Ureter (tissue), 1 donor: ENCODE measurements around the gene SCYL3. TPM values are rescaled to one million over a fixed set of nuclear protein-coding genes. Genes with fewer than 3 reads are reported as not detected.
"Not testable (repeated sequence)": the region's sequence is repeated elsewhere in the genome, so short reads cannot be mapped to it uniquely, and the experiment has no call there.

ENCODE experiments used
- DNase-seq: peaks from one replicate; pipeline ENCODE4 v3.0.0-alpha.2; 2020; ENCODE audit warnings: low spot score
- total RNA-seq: library from RNA; stranded (reverse); gene quantifications from one replicate; pipeline ENCODE4 v1.2.4, GENCODE V29; 2023
- donor health status: DM: yes; HTN: yes; CAD: no.

Gene SCYL3
- total RNA-seq, 1 donor from 2014 or later, result 21.2 TPM

- no peak for DNase-seq
Observed at GRCh38 chr1:169821500-169821899, 72.2 kb downstream of the SCYL3 start.

DNA sequence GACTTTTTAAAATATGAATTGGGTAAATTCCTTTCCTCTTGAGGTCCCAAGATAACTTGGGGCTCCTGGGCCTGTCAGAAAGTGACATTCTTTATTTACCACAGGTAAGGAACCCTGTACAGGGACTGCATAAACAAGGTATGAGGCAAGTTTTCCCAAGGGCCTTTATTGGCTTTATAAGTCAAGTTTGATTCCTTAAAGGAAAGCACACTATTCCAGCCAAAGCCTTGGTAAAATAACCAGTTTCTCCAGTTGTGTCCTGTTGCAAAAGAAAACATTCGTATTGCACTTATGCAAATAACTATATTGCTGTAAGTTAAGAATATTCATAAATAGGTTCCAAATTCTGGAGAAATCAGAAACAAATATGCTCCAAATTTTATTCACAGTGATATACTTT, 77.1 kb downstream of the SCYL3 start:
- DNase-seq, result no peak

DNA sequence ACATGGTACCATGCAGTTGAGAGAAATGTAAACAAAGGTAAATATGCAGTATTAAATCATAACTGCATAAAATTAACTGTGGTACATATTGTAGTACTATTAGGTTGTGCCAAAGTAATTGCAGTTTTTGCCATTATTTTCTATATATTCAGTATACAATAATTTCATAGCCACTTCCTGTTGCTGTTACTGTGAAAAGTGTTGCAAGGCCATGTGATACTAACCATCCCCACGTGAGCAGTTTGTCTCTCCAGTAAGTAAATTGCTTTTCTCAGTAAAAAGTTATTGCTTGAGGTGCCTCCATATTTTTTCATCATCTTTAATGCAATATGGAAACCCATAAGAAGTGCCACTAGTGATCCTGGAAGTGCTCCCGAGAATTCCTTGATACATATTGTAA, 79.4 kb downstream of the SCYL3 start:
- no peak for DNase-seq

DNA sequence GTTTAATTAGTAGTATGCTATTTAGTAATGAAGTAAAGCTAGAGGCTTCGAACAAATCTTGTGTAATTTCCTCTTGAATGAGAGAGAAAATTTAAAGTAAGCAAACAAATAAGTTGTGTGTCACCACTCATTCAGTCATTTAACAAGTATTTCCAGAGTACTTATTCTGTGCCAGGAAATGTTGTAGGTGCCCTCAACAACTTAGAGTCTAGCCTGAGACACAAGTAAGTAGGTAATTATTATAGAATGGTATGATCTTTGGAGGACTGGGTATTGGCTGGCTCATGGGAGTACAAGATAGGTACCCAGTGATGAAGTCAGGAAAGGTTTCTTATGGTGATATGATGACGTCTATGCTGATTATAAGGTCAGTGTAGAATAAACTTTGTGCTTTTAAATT, 81.6 kb downstream of the SCYL3 start:
- DNase-seq, result no peak

DNA sequence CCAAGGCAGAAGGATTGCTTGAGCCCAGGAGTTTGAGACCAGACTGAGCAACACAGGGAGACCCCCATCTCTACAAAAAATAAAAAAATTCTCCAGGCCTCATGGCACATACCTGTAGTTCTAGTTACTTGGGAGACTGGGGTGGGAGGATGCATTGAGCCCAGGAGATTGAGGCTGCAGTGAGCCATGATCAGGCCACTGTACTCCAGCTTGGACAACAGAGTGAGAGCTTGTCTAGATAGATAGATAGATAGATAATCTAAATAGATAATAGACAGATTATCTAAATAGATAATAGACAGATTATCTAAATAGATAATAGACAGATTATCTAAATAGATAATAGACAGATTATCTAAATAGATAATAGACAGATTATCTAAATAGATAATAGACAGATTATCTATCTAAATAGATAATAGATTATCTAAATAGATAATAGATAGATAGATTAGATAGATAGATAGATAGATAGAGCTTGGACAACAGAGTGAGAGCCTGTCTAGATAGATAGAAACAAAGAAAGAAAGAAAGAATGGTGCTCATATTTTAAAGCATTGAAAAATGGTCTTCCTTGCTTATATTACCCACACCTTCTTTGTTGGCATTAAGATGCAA, 82.2 kb downstream of the SCYL3 start:
- not testable (repeated sequence) for DNase-seq

- no peak for DNase-seq
Observed at GRCh38 chr1:169809370-169810095, 84.2 kb downstream of the SCYL3 start.

- no peak for DNase-seq
Observed at GRCh38 chr1:169804941-169805340, 88.8 kb downstream of the SCYL3 start.

- no peak for DNase-seq
Observed at GRCh38 chr1:169802888-169803287, 90.8 kb downstream of the SCYL3 start.

Other genes starting within 250 kb of the SCYL3 start
- 3.5 TPM for gene SELL, start 182.3 kb downstream of the SCYL3 start, total RNA-seq
- 5.4 TPM for gene SELE, start 159.8 kb downstream of the SCYL3 start, total RNA-seq
- gene METTL18, start 99.0 kb downstream of the SCYL3 start, total RNA-seq, result 11.4 TPM
- gene KIFAP3, start 180.8 kb upstream of the SCYL3 start, total RNA-seq, result 25.9 TPM